HUES48 (cell line): ENCODE data around the gene DNAJC17.

Source experiments
- H3K27ac ChIP-seq: one replicate; pipeline ENCODE4 v1.7.0; 2013; ENCODE audit warnings: low read depth, low read length, inconsistent platforms
- H3K27me3 ChIP-seq: 2 replicates; pipeline ENCODE4 v1.6.1; 2013; ENCODE audit warnings: mild to moderate bottlenecking, low read length; ENCODE audit not compliant: control insufficient read depth, insufficient read depth
- H3K36me3 ChIP-seq: 2 replicates; pipeline ENCODE4 v1.6.1; 2013; ENCODE audit warnings: low read length; ENCODE audit not compliant: control insufficient read depth, insufficient read depth
- H3K4me1 ChIP-seq: 2 replicates; pipeline ENCODE4 v1.6.1; 2013; ENCODE audit warnings: mild to moderate bottlenecking, low read length; ENCODE audit not compliant: control insufficient read depth, insufficient read depth
- H3K4me3 ChIP-seq: 2 replicates; pipeline ENCODE4 v1.5.1; 2013; ENCODE audit warnings: mild to moderate bottlenecking, low read depth, low read length
- H3K9ac ChIP-seq: 2 replicates; pipeline ENCODE4 v1.6.1; 2013; ENCODE audit warnings: mild to moderate bottlenecking, low read depth, low read length, moderate library complexity
- H3K9me3 ChIP-seq: 2 replicates; pipeline ENCODE4 v1.6.1; 2013; ENCODE audit warnings: low read length; ENCODE audit not compliant: control insufficient read depth, insufficient read depth

DNAJC17 gene

DNA sequence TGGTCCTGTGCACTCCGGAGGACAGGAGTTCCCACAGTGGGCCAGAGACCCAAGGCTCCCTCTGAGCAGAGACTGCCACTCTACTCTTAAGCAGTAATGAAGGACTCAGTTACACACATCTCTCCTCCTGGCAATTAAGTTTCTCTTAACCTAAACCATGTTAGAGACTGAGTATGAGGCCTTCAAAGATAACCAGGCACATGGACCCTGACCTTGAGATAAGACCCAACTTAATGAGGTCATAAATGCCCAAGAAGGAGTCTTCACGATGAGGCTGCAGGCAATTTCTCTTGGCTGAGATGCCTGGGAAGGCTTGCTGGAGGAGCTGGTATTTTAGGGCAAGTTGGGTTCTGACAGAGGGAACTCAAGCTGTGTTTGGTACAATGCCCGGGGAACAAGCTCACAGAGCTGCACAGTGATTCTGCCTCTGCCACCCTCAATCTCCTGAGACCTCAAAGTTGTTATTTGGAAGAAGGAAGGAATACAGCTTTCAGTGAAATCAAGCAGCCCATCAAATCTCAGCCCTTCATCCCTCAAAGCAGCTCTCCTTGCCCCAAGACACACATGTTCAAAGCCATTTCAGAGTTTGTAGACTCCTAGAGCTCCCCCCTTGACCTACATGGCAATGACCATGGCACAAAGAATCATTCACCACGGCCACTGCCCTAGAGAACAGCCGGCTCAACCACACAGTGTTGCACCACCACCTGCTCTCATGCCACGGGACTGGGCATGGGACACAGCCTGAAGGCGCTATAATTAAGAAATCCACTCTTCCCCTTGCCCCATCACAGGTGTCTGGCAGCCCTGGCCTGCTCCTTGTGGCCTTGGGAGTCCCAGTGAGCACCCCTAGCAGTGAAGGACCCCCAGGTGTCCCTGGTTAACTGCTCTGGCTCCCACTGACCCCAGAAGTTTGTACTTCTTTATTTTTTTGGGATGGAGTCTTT lies 59.3 kb downstream of the DNAJC17 start:
- Histone ChIP-seq H3K4me3 (no peak overlapping the region), H3K27me3 (no peaks in the 10 kb centered on the region), H3K9me3 (no peaks in the 10 kb centered on the region), H3K9ac (no peak overlapping the region), H3K36me3 (peaks cover 53% of the 10 kb centered on the region), H3K4me1 (no peaks in the 10 kb centered on the region), H3K27ac (no peak overlapping the region)

- no peaks in the 10 kb centered on the region for H3K27me3 ChIP-seq
- H3K9me3 ChIP-seq: no peaks in the 10 kb centered on the region
- peaks cover 59% of the 10 kb centered on the region for H3K36me3 ChIP-seq
- H3K4me3 ChIP-seq: no peak overlapping the region
- H3K27ac ChIP-seq: no peak overlapping the region
- no peak overlapping the region for H3K9ac ChIP-seq
- H3K4me1 ChIP-seq: no peaks in the 10 kb centered on the region
These were observed 60.3 kb downstream of the DNAJC17 start for GRCh38 chr15:40746916-40747418.

GRCh38 chr15:40744815-40745152 lies 62.5 kb downstream of the DNAJC17 start:
- H3K36me3 ChIP-seq: peaks cover 47% of the 10 kb centered on the region
- H3K4me3 ChIP-seq: no peak overlapping the region
- H3K27me3 ChIP-seq: no peaks in the 10 kb centered on the region
- H3K27ac ChIP-seq: no peak overlapping the region
- no peak overlapping the region for H3K9ac ChIP-seq
- H3K4me1 ChIP-seq: peaks cover 11% of the 10 kb centered on the region
- no peaks in the 10 kb centered on the region for H3K9me3 ChIP-seq

DNA sequence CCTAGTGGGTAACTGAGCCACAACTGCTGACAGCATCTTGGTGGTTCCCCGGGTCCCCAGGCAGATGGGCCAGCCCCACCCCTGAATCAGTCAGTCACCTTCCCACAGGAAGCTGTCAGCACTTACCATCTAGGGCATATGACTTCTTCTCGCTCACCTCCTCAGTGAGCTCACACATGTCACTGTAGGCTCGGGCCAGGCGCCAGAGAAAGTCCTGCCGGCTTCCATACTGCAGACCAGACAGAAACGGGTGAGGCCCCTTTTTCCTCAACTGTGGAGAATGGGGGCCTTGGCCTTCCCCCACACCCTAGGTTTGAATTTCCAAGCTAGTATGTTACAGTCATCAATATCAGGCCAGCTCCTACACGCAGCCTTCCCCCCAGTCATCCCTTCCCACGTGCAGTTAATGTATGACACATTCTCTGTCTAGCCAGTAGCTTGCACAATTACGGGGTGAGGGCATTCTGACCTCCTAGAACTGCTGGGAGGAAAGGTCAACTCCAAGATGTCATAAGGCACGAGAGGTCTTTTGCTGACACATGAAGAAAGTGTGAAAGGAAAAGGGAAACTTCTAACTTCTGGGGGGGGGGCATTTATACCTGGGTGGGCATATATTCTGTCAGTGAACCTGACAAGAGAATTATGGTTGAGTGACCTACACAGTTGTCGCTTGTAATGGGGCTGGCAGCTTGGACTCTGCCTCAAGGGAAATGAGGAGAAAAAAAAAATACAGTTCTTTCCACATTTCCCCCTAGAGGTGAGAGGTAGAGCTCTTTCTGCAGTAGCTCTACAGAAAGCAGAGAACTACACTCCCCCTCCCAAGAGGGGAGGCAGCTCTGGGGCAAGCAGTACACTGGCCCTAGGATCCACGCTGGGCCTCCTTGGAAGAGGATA lies 63.1 kb downstream of the DNAJC17 start:
- no peaks in the 10 kb centered on the region for H3K9me3 ChIP-seq
- no peak overlapping the region for H3K9ac ChIP-seq
- peaks cover 41% of the 10 kb centered on the region for H3K36me3 ChIP-seq
- H3K27ac ChIP-seq: no peak overlapping the region
- H3K4me3 ChIP-seq: no peak overlapping the region
- peaks cover 17% of the 10 kb centered on the region for H3K4me1 ChIP-seq
- no peaks in the 10 kb centered on the region for H3K27me3 ChIP-seq

- Histone ChIP-seq H3K27me3 (no peaks in the 10 kb centered on the region), H3K9ac (no peak overlapping the region), H3K4me1 (peaks cover 23% of the 10 kb centered on the region), H3K9me3 (no peaks in the 10 kb centered on the region), H3K36me3 (peaks cover 42% of the 10 kb centered on the region), H3K4me3 (no peak overlapping the region), H3K27ac (no peak overlapping the region)
These were observed 63.8 kb downstream of the DNAJC17 start for GRCh38 chr15:40743485-40743901.

DNA sequence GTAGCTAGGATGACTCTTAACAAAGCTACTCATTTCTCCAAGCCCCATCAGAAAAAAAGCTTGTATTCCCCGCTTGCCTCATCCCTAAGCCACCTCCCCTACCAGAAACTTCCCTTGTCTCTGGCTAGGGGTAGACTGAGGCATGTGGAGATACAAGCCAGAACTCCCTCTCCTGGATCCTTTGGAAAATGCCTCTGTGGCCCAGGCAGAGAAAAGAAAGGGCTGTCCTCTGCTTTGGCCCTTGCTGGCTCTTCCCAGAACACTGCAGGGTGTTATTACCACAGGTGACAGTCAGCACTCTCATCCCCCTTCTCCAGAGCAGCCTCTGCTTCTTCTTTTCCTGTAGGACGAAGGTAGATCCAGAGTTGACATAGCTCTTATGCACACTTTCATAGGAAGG lies 67.4 kb downstream of the DNAJC17 start:
- no peak overlapping the region for H3K4me3 ChIP-seq
- H3K4me1 ChIP-seq: peaks cover 27% of the 10 kb centered on the region
- peaks cover 71% of the 10 kb centered on the region for H3K36me3 ChIP-seq
- peak overlapping the region; percentile 78 for H3K27ac ChIP-seq
- no peak overlapping the region for H3K9ac ChIP-seq
- H3K9me3 ChIP-seq: no peaks in the 10 kb centered on the region
- no peaks in the 10 kb centered on the region for H3K27me3 ChIP-seq

DNA sequence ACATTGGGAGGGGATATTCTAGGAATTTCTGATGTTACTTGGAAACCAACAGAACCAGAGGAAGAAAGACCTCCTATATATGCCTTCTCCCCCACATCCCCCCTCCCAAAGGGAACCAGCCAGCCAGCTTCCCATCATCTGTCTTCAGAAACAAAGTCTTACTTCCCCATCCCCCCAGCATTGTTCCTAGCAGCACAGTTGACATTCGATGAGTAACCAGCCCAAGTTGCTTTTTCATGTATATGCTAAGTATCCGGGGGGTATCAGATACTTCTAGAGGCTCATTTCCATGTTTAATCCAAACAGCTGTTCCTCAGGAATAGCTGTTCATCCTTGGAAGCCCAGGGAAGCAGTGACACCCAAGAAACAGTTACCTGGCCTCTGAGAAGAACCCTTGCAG lies 68.2 kb downstream of the DNAJC17 start:
- H3K4me3 ChIP-seq: peak overlapping the region; percentile 9; the same call in 1 of the 2 replicates
- H3K27me3 ChIP-seq: no peaks in the 10 kb centered on the region
- H3K4me1 ChIP-seq: peaks cover 27% of the 10 kb centered on the region
- no peak overlapping the region for H3K9ac ChIP-seq
- no peaks in the 10 kb centered on the region for H3K9me3 ChIP-seq
- H3K36me3 ChIP-seq: peaks cover 72% of the 10 kb centered on the region
- peak overlapping the region; percentile 83 for H3K27ac ChIP-seq

DNA sequence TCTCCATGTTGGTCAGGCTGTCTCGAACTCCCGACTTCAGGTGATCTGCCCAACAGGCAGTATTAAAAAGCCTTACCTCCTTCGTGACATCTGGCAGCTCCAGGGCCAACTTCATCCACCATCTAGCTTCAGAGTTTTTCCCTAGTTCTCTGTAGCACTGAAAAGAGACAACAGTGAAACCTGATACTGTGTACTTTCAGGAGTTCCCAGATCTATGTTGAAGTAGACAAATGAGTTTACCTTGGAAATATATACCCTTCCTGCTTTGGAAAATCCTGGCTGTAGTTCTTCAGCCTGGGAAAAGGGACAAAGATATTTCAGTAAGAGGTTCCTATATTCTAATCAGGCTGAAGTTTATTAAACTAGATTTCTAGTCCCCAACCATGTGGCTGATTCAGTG lies 70.2 kb downstream of the DNAJC17 start:
- H3K36me3 ChIP-seq: peaks cover 66% of the 10 kb centered on the region
- H3K9ac ChIP-seq: no peak overlapping the region

DNA sequence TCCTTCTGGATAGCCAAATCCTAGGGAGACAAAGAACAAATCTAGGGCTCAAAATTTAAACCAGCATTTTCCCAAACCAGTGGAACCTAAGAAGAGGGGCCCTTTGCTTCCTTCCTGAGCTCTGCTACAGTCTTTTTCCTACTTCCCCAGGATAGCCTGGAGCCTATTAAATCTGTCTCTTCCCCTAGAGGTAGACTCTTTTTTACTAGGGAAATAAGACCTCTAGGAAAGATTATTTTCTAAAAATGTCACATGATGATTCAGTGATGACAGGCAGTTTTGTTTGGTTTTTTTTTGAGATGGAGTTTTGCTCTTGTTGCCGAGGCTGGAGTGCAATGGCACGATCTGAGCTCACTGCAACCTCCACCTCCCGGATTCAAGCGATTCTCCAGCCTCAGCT lies 70.7 kb downstream of the DNAJC17 start:
- Histone ChIP-seq H3K4me3 (no peak overlapping the region), H3K27ac (peak overlapping the region; percentile 20), H3K27me3 (no peaks in the 10 kb centered on the region), H3K9ac (no peak overlapping the region), H3K36me3 (peaks cover 70% of the 10 kb centered on the region), H3K9me3 (no peaks in the 10 kb centered on the region), H3K4me1 (peaks cover 27% of the 10 kb centered on the region)

More for the DNA sequence above, 70.2 kb downstream of the DNAJC17 start:
- H3K4me1 ChIP-seq: peaks cover 27% of the 10 kb centered on the region
- no peaks in the 10 kb centered on the region for H3K27me3 ChIP-seq
- peak overlapping the region; percentile 17 for H3K27ac ChIP-seq
- no peak overlapping the region for H3K4me3 ChIP-seq
- H3K9me3 ChIP-seq: no peaks in the 10 kb centered on the region

GRCh38 chr15:40731034-40731433 lies 76.2 kb downstream of the DNAJC17 start:
- H3K4me3 ChIP-seq: no peak overlapping the region
- no peak overlapping the region for H3K9ac ChIP-seq
- no peaks in the 10 kb centered on the region for H3K4me1 ChIP-seq
- H3K27me3 ChIP-seq: no peaks in the 10 kb centered on the region
- no peaks in the 10 kb centered on the region for H3K9me3 ChIP-seq
- peak overlapping the region; percentile 73 for H3K27ac ChIP-seq
- H3K36me3 ChIP-seq: peaks cover 68% of the 10 kb centered on the region
